Measurements from ENCODE around the gene INHA.
A peak's percentile ranks its signal among the peaks of the same experiment; 100 is the strongest.

Gene INHA, protein sequence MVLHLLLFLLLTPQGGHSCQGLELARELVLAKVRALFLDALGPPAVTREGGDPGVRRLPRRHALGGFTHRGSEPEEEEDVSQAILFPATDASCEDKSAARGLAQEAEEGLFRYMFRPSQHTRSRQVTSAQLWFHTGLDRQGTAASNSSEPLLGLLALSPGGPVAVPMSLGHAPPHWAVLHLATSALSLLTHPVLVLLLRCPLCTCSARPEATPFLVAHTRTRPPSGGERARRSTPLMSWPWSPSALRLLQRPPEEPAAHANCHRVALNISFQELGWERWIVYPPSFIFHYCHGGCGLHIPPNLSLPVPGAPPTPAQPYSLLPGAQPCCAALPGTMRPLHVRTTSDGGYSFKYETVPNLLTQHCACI

GRCh38 chr2:219572237-219573001, at the start of gene INHA:
Gene INHA (plus strand): TSS chr2:219572310. CDS start chr2:219572375, 65 bp downstream.
- no peak for DNase-seq (ENCODE audit: low read depth)

GRCh38 chr2:219523031-219523671, 49.0 kb upstream of the INHA start:
- no peak for DNase-seq (ENCODE audit: low read depth)

- no peak for DNase-seq (ENCODE audit: low read depth)
Measured at GRCh38 chr2:219524817-219525216, 47.3 kb upstream of the INHA start.

DNA sequence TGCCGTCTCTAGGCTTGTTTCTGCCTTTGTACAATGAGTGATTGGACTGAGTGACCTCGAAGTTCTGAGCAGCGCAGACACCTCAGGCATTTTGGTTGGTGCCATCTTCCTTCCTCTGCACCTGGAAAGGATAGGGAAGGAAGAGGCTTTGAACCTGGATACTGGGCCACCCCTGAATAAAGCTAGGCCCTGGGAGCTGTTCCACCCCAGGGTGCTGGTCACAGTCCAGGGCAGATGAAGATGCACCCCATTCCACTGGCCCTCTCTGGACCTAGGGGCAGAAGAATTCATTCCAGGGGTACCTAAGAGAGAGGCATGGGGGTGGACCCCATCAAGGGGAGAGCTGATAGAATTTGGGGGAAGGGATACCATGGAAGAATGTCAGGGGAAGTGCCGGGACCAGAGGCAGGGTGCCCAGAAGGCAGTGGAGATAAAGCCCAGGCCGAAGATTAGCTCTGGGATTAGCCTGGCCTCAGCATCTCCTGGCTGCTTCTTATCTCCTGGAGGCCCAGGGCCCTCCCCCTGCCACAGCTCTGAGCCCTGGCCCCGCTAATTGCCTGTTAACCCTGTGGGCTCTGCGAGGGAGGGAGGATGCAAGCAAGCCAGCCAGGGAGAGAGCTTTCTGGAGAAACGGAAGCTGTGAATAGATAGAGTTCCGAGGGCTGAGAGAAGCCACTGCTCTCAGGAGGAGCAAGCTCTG, 46.4 kb upstream of the INHA start:
- DNase-seq (ENCODE audit: low read depth): no peak

- no peak for DNase-seq (ENCODE audit: low read depth)
Measured at GRCh38 chr2:219526320-219527075, 45.6 kb upstream of the INHA start.

DNA sequence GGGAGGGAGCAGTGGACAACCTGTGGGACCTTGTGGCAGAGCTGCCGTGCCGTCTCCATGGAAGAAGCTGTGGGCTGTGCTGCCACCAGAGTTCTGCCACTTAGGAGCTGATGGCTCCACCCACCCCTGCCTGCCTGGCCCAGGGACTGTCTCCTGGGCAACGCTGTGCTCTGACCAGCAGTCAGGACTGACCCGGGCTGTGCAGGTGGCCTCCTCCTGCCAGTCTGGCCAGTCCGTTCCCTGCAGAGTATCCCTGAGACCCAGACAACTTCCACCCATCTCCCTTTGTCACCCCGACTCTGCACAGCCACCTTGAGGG, 45.1 kb upstream of the INHA start:
- no peak for DNase-seq (ENCODE audit: low read depth)

DNA sequence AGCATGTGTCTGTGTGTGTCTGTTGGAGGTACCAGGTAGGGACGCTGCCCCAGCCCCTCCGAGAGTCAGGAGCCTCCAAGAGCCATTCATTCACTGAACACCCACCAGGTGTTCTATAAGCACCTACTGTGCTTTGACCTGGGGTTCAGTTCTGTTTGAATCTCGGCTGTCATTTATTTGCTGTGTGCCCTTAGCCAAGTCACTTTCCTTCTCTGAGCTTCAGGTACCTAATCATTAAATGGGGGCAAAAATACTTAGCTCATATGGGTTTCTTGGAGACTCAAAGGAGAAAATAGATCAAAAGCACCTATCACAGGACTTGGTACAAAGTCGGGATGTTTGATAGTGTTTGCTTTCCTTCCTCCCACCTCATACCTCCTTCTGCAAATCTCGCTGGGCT, 44.6 kb upstream of the INHA start:
- no peak for DNase-seq (ENCODE audit: low read depth)

GRCh38 chr2:219530048-219530963, 41.8 kb upstream of the INHA start:
- DNase-seq (ENCODE audit: low read depth): peak; percentile 69

GRCh38 chr2:219531639-219532377, 40.3 kb upstream of the INHA start:
- DNase-seq (ENCODE audit: low read depth): no peak

- no peak for DNase-seq (ENCODE audit: low read depth)
Measured at GRCh38 chr2:219532378-219532649, 39.8 kb upstream of the INHA start.

DNA sequence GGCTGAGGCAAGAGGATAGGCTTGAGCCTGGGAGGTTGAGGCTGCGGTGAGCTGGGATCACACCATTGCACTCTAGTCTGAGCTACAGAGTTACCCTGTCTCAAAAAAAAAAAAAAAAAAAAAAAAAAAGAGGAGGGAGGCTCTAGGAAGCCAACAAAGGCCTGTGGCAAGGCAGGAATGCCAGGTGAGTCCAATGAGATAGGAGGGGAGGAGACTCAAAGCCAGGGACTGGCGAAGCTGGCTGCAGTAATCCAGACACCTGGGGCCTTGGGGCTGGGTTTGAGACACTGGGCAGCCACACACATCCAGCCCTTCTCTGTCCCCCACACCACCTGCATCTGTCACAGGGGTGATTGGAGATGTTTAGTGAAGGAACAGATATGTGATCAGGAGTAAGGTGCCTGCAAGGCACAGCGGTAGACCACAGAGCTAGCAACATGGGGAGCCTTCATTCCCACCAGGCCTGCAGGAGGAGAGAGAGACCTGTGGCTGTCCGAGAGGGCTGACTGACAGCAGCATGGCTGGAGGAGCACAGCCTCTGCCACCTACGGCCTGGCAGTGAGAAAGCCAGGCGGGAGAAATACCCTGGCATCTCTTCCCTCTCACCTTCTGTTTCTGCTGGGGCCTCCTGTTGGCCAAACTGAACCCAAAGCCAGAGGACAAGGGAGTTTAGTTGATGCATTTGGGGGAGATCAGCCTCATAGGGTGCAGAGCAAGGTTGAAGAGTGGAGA, 38.0 kb upstream of the INHA start:
- DNase-seq (ENCODE audit: low read depth): no peak

DNA sequence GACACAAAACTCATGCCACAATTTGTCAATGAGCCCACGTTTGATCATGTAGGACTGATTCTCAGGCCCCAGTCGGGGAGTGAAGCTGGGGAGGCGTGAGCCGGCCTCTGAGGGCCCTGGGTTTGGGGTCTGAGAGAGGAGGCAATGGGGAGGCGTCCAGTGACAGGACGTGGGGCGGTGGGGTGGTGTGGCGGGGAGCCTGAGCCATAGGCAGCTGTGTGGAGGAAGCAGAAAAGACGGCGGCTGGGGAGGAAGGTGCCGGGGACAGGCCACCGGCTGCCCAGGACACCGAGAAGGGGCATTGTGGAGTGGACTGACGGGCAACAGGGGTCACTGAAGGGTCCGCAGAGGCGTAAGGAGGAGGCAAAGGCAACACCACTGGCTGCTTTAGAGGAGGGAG, 35.7 kb upstream of the INHA start:
- DNase-seq (ENCODE audit: low read depth): no peak

- DNase-seq (ENCODE audit: low read depth): no peak
Measured at GRCh38 chr2:219536967-219537366, 35.1 kb upstream of the INHA start.

GRCh38 chr2:219537657-219538488, 34.2 kb upstream of the INHA start:
- no peak for DNase-seq (ENCODE audit: low read depth)

DNA sequence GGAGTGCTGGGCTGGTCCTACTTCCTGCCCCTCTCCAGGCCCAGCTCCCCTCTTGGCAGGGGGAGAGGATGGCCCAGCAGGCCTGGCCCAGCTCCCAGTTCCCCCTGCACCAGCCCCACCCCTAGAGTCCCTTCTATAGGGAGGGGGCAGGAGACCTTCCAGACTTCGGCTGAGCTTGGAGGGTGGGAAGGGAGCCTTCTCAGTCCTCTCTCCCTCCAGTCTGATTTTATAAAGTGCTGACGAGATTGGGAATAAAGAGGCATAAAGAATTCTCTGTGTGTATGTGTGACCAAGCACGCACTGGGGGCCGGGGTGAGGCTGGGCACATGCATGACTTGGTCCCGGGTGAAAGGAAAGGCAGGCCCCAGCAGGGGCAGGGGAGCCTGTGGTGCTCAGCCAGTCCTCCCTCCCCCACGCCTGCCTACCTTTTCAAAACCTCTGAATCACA, 33.6 kb upstream of the INHA start:
- DNase-seq (ENCODE audit: low read depth): no peak

DNA sequence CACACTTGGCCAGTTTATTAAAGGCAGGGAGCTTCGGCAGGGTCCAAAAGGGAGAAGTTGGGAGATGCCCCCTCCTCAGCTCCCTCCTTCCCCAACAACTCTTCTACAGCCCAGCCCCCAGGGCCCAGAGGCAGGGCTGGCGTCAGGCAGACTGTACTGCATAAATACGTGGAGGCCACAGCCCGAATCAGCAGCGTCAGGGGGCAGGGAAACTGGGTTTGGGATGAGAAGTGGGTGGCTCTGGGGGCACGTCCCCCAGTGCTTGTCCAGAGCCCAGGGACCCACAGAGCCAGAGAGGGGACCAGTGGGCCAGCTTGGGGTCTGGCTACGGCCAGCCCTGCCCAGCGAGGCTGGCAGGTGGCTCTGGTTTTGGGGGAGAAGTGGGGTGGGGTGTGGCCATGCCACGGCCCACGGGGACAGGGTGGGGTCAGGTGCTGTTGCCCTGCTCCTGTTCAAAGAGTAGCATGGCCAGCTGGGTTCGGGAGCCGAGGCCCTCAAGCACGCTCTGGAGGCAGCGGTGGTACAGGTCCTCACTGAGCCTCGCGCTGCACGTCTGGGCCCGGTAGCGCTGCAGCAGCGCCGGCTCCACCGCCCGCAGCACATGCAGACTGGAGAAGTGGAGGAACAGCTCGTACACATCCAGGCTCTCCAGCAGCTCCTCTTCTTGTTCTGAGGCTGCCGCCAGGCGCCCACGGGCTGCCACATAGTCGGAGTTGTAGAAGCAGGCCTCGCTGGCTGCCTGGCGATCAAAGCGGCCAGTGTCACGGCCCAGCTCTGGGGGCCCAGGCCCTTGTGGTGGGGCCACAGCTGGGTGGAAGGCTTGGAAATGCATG, 32.9 kb upstream of the INHA start:
- DNase-seq (ENCODE audit: low read depth): no peak

- DNase-seq (ENCODE audit: low read depth): no peak
Measured at GRCh38 chr2:219539926-219540678, 32.0 kb upstream of the INHA start.
